ENCODE data around the gene BICRA. TPM values are rescaled to one million over a fixed set of nuclear protein-coding genes. Genes with fewer than 3 reads are reported as not detected.
A peak's percentile ranks its signal among the peaks of the same experiment; 100 is the strongest.

The BICRA gene
- polyA plus RNA-seq, 3 donors: 0.08 to 4.6 TPM; not detected in 1

DNA sequence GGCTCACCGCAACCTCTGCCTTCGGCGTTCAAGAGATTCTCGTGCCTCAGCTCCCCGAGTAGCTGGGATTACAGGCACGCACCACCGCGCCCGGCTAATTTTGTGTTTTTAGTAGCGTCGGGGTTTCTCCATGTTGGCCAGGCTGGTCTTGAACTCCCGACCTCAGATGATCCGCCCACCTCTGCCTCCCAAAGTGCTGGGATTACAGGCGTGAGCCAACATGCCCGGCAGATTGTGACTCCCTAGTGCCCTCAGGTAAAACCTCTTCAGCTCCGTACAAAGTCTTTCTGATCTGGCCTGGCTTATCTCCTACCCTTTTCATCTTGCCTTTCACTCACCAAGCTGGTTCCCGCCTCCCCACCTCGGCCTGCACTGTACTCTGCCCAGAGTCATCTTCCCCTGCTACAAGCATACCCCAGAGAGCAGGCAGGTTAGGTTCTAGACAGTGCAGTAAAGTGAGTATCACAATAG, 15.0 kb downstream of the BICRA start:
- Mint-ChIP-seq H3K4me1 (peaks cover 5% of the 10 kb centered on the region), H3K4me3 (no peak overlapping the region)
- H4K20me1 ChIP-seq (ENCODE audit: insufficient read depth, low read length): peaks cover 91% of the 10 kb centered on the region

DNA sequence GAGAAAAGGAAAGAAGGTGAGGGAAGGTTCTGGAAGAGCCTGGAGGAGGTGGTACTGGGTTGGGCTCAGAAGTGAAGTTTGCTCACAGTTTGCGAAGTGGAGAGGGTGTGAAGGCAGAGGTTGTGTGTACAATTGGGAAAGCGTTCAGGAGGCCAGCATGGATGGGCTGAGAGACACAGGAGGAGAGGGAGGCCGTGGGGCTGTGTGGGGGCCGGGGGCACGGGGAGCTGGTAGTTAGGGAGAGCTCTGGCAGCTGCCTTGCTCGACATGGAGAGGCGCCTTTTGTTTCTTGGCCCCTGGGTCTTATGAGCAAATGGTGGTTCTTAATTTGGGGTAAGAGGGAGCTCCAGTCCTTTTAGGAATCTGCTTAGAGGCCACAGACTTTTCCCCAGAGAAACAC, 16.7 kb downstream of the BICRA start:
- H3K36me3 ChIP-seq (replicated peaks in 1 of 2; ENCODE audit: control insufficient read depth in 1 of 2, insufficient read depth in 2 of 2, low read length in 2 of 2): peaks cover 0 to 29% of the 10 kb centered on the region in 2 donors
- peaks cover 93% of the 10 kb centered on the region for H4K20me1 ChIP-seq (ENCODE audit: insufficient read depth, low read length)
- TF ChIP-seq, protein P1, sequence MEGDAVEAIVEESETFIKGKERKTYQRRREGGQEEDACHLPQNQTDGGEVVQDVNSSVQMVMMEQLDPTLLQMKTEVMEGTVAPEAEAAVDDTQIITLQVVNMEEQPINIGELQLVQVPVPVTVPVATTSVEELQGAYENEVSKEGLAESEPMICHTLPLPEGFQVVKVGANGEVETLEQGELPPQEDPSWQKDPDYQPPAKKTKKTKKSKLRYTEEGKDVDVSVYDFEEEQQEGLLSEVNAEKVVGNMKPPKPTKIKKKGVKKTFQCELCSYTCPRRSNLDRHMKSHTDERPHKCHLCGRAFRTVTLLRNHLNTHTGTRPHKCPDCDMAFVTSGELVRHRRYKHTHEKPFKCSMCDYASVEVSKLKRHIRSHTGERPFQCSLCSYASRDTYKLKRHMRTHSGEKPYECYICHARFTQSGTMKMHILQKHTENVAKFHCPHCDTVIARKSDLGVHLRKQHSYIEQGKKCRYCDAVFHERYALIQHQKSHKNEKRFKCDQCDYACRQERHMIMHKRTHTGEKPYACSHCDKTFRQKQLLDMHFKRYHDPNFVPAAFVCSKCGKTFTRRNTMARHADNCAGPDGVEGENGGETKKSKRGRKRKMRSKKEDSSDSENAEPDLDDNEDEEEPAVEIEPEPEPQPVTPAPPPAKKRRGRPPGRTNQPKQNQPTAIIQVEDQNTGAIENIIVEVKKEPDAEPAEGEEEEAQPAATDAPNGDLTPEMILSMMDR (IDR thresholded peaks at IDR 0.05): no peak

More for the DNA sequence above, 15.0 kb downstream of the BICRA start:
- no peak overlapping the region for H3K4me3 ChIP-seq (replicated peaks in 1 of 3; ENCODE audit: low read depth in 2 of 3, low read length in 3 of 3)
- Mint-ChIP-seq H3K36me3 (peaks cover 35 to 57% of the 10 kb centered on the region in 2 donors), H3K27ac (peak overlapping the region in 1 of 7 donors; percentile 82), H3K27me3 (ENCODE audit: low read depth in 3 of 3) (peaks cover 0 to 2% (median 1%) of the 10 kb centered on the region in 3 donors), H3K9me3 (no peaks in the 10 kb centered on the region)
- 99% methylated on average over 17 of the region's 18 CpGs for WGBS (ENCODE audit: insufficient coverage)
- peaks cover 0 to 32% of the 10 kb centered on the region in 2 donors for H3K36me3 ChIP-seq (replicated peaks in 1 of 2; ENCODE audit: control insufficient read depth in 1 of 2, insufficient read depth in 2 of 2, low read length in 2 of 2)
- no peak for DNase-seq
- intact Hi-C loops (cut with micrococcal nuclease): no loop called here
- H3K27ac ChIP-seq (ENCODE audit: low read depth in 1 of 2, low read length in 2 of 2): no peak overlapping the region
- H3K9me3 ChIP-seq (replicated peaks in 1 of 2; ENCODE audit: control insufficient read depth in 1 of 2, insufficient read depth in 1 of 2, low read length in 2 of 2): no peaks in the 10 kb centered on the region
- H3K4me1 ChIP-seq (ENCODE audit: control insufficient read depth in 1 of 2, insufficient read depth in 2 of 2, low read length in 2 of 2): no peaks in the 10 kb centered on the region
- H3K79me2 ChIP-seq (ENCODE audit: insufficient read depth, low read length): peaks cover 87% of the 10 kb centered on the region
- no peaks in the 10 kb centered on the region for H3K27me3 ChIP-seq (ENCODE audit: control insufficient read depth in 2 of 2, insufficient read depth in 2 of 2, low read length in 2 of 2)
- no peak overlapping the region for H2AFZ ChIP-seq (ENCODE audit: insufficient read depth, low read depth, low read length, poor library complexity, severe bottlenecking)
- H3K4me2 ChIP-seq (replicated peaks; ENCODE audit: extremely low read depth, low read length, poor library complexity, severe bottlenecking): no peak overlapping the region
- H3K9ac ChIP-seq (ENCODE audit: insufficient read depth, low read length, poor library complexity, severe bottlenecking): no peak overlapping the region
- TF ChIP-seq, protein P1 (IDR thresholded peaks at IDR 0.05): no peak

More for the DNA sequence above, 16.7 kb downstream of the BICRA start:
- H3K9me3 ChIP-seq (replicated peaks in 1 of 2; ENCODE audit: control insufficient read depth in 1 of 2, insufficient read depth in 1 of 2, low read length in 2 of 2): no peaks in the 10 kb centered on the region
- no peak overlapping the region for H3K4me3 Mint-ChIP-seq
- H3K4me1 Mint-ChIP-seq: peaks cover 8% of the 10 kb centered on the region
- H3K4me3 ChIP-seq (replicated peaks in 1 of 3; ENCODE audit: low read depth in 2 of 3, low read length in 3 of 3): no peak overlapping the region
- H3K27me3 Mint-ChIP-seq (ENCODE audit: low read depth in 3 of 3): peaks cover 0 to 2% (median 1%) of the 10 kb centered on the region in 3 donors
- peaks cover 0 to 4% (median 0%) of the 10 kb centered on the region in 7 donors for H3K9me3 Mint-ChIP-seq
- H3K36me3 Mint-ChIP-seq: peaks cover 32 to 56% of the 10 kb centered on the region in 2 donors
- H3K27ac ChIP-seq (ENCODE audit: low read depth in 1 of 2, low read length in 2 of 2): no peak overlapping the region
- peaks cover 88% of the 10 kb centered on the region for H3K79me2 ChIP-seq (ENCODE audit: insufficient read depth, low read length)
- no peaks in the 10 kb centered on the region for H3K27me3 ChIP-seq (ENCODE audit: control insufficient read depth in 2 of 2, insufficient read depth in 2 of 2, low read length in 2 of 2)
- no peak overlapping the region for H3K9ac ChIP-seq (ENCODE audit: insufficient read depth, low read length, poor library complexity, severe bottlenecking)
- intact Hi-C loops (cut with micrococcal nuclease): no loop called here
- 100% methylated on average over 2 of the region's 7 CpGs for WGBS (ENCODE audit: insufficient coverage)
- H3K4me1 ChIP-seq (ENCODE audit: control insufficient read depth in 1 of 2, insufficient read depth in 2 of 2, low read length in 2 of 2): peaks cover 0 to 3% of the 10 kb centered on the region in 2 donors
- no peak overlapping the region for H2AFZ ChIP-seq (ENCODE audit: insufficient read depth, low read depth, low read length, poor library complexity, severe bottlenecking)
- no peak for DNase-seq
- H3K27ac Mint-ChIP-seq: peak overlapping the region in 3 of 7 donors; percentile 20 to 41 (median 31)
- H3K4me2 ChIP-seq (replicated peaks; ENCODE audit: extremely low read depth, low read length, poor library complexity, severe bottlenecking): no peak overlapping the region

Measured in CD14-positive monocyte (primary cell).